IMR-90 (cell line): ENCODE data around the gene XAB2. TPM values are rescaled to one million over a fixed set of nuclear protein-coding genes. Genes with fewer than 3 reads are reported as not detected.
"Not testable (repeated sequence)": the region's sequence is repeated elsewhere in the genome, so short reads cannot be mapped to it uniquely, and the experiment has no call there.

Source experiments
- ATAC-seq: fragments of 200-7000 bp; cut with Tn5 transposase; 2 replicates; pipeline ENCODE4 v1.9.1; 2020; ENCODE audit warnings: low read depth, mild to moderate bottlenecking, moderate library complexity
- BruUV-seq: library from RNA; stranded (reverse); fragments of 400-500 nt; replicated peaks from 2 replicates; lab custom pipeline; 2021; lab: Mats Ljungman, UMichigan
- CTCF ChIA-PET: fragments of 300-600 bp; formaldehyde crosslinking; extraction: SDS; loops from one replicate; lab custom pipeline; 2021; ENCODE audit warnings: antibody characterized with exemption; lab: Yijun Ruan, JAX
- POLR2A ChIA-PET: fragments of 300-600 bp; sonication (Branson Sonifier 250); formaldehyde crosslinking; loops from one replicate; lab custom pipeline; 2022; ENCODE audit warnings: antibody characterized with exemption; ENCODE audit not compliant: unreplicated experiment; lab: Charles Lee
- DNase-seq: peaks from one replicate; pipeline ENCODE4 v3.0.0; 2013
- H2AFZ ChIP-seq: replicated peaks from 2 replicates; pipeline ENCODE3; 2013; ENCODE audit warnings: low read length, mild to moderate bottlenecking; ENCODE audit not compliant: poor library complexity
- H2AK5ac ChIP-seq: 2 replicates; pipeline ENCODE4 v1.6.1; 2013; ENCODE audit warnings: low read depth, low read length, inconsistent platforms
- H2AK9ac ChIP-seq: replicated peaks from 2 replicates; pipeline ENCODE3; 2013; ENCODE audit warnings: mild to moderate bottlenecking, low read depth, low read length, moderate library complexity; ENCODE audit not compliant: poor library complexity
- H2BK120ac ChIP-seq: 2 replicates; pipeline ENCODE4 v1.6.1; 2013; ENCODE audit warnings: low read depth, low read length, inconsistent platforms
- H2BK15ac ChIP-seq: 3 replicates; pipeline ENCODE4 v1.6.1; 2013; ENCODE audit warnings: low read depth, low read length, inconsistent platforms
- H2BK20ac ChIP-seq: 2 replicates; pipeline ENCODE4 v1.6.1; 2013; ENCODE audit warnings: low read depth, mild to moderate bottlenecking, inconsistent platforms, low read length, moderate library complexity
- H2BK5ac ChIP-seq: 2 replicates; pipeline ENCODE4 v1.6.1; 2013; ENCODE audit warnings: mild to moderate bottlenecking, low read depth, low read length, inconsistent platforms; ENCODE audit not compliant: poor library complexity, severe bottlenecking
- H3K14ac ChIP-seq: replicated peaks from 2 replicates; pipeline ENCODE4 v1.6.1; 2013; ENCODE audit warnings: low read depth, low read length, inconsistent platforms
- H3K18ac ChIP-seq: 2 replicates; pipeline ENCODE4 v1.6.1; 2013; ENCODE audit warnings: low read depth, low read length, control low read depth
- H3K23ac ChIP-seq: 2 replicates; pipeline ENCODE4 v1.6.1; 2013; ENCODE audit warnings: low read depth, low read length, inconsistent platforms
- H3K27ac ChIP-seq: 2 replicates; pipeline ENCODE4 v1.5.1; 2013; ENCODE audit warnings: mild to moderate bottlenecking, control low read depth, low read length; ENCODE audit not compliant: insufficient read depth
- H3K27me3 ChIP-seq: 2 replicates; pipeline ENCODE4 v1.6.1; 2013; ENCODE audit warnings: low read length; ENCODE audit not compliant: control insufficient read depth, insufficient read depth
- H3K36me3 ChIP-seq: 2 replicates; pipeline ENCODE4 v1.6.1; 2013; ENCODE audit warnings: low read length, mixed read lengths; ENCODE audit not compliant: control insufficient read depth, insufficient read depth
- H3K4ac ChIP-seq: 2 replicates; pipeline ENCODE4 v1.6.1; 2013; ENCODE audit warnings: low read depth, low read length, inconsistent platforms
- H3K4me1 ChIP-seq: 2 replicates; pipeline ENCODE4 v1.6.1; 2013; ENCODE audit warnings: low read length, mixed read lengths; ENCODE audit not compliant: control insufficient read depth, insufficient read depth
- H3K4me2 ChIP-seq: 2 replicates; pipeline ENCODE4 v1.6.1; 2013; ENCODE audit warnings: low read depth, mild to moderate bottlenecking, control low read depth, low read length, moderate library complexity
- H3K4me3 ChIP-seq: 2 replicates; pipeline ENCODE4 v1.5.1; 2013; ENCODE audit warnings: low read depth, mild to moderate bottlenecking, control low read depth, low read length, moderate library complexity; ENCODE audit not compliant: insufficient read depth
- H3K56ac ChIP-seq: 2 replicates; pipeline ENCODE4 v1.6.1; 2013; ENCODE audit warnings: low read length, inconsistent platforms; ENCODE audit not compliant: insufficient read depth; ENCODE audit errors: extremely low read depth
- H3K79me1 ChIP-seq, 2 experiments: 2 replicates each; pipeline ENCODE4 v1.6.1; 2013; ENCODE audit warnings: low read length in 2 of 2, inconsistent platforms in 1 of 2, low read depth in 1 of 2
- H3K9ac ChIP-seq: 2 replicates; pipeline ENCODE4 v1.6.1; 2013; ENCODE audit warnings: low read depth, low read length, control low read depth
- H3K9me1 ChIP-seq: 2 replicates; pipeline ENCODE4 v1.6.1; 2013; ENCODE audit warnings: low read length, inconsistent platforms; ENCODE audit not compliant: insufficient read depth
- H3K9me3 ChIP-seq: 2 replicates; pipeline ENCODE4 v1.6.1; 2013; ENCODE audit warnings: low read length; ENCODE audit not compliant: control insufficient read depth, insufficient read depth
- H4K20me1 ChIP-seq: 2 replicates; pipeline ENCODE4 v1.6.1; 2013; ENCODE audit warnings: low read length, inconsistent platforms; ENCODE audit not compliant: insufficient read depth
- H4K5ac ChIP-seq: 2 replicates; pipeline ENCODE4 v1.6.1; 2013; ENCODE audit warnings: mild to moderate bottlenecking, low read depth, low read length, control low read depth
- H4K8ac ChIP-seq, 2 experiments: 2 replicates each; pipeline ENCODE4 v1.6.1; 2013; ENCODE audit warnings: low read depth in 2 of 2, low read length in 2 of 2, control low read depth in 1 of 2, inconsistent platforms in 1 of 2
- H4K91ac ChIP-seq: 2 replicates; pipeline ENCODE4 v1.6.1; 2013; ENCODE audit warnings: low read depth, low read length, inconsistent platforms; ENCODE audit not compliant: insufficient read depth
- WGBS, 2 experiments: methylation state at CpG; one replicate each; pipeline versions ENCODE4 v1.1.5 to v1.1.7; 2013; ENCODE audit warnings: missing lambda C conversion rate in 2 of 2; ENCODE audit not compliant: insufficient read length in 1 of 2; ENCODE audit errors: extremely low coverage in 2 of 2; 5-methylcytosine and 5-hydroxymethylcytosine counted together
- dilution Hi-C: fragments of 300-500 bp; cut with HindIII; formaldehyde crosslinking; loops from one replicate; pipeline ENCODE4 v1.14.3; 2018; ENCODE audit warnings: low sequenced_read_pairs; ENCODE audit not compliant: unreplicated experiment
- in situ Hi-C: fragments of 300-500 bp; cut with MboI; formaldehyde crosslinking; loops from 3 replicates; pipeline ENCODE4 v1.14.3; 2019; ENCODE audit warnings: low sequenced_read_pairs, inconsistent platforms, mixed read lengths
- intact Hi-C: fragments of 100-400 bp; cut with micrococcal nuclease; formaldehyde crosslinking; loops from 2 replicates; pipeline ENCODE4 v1.10.0; 2022
- polyA plus RNA-seq, 3 experiments: library from polyadenylated mRNA; depleted of rRNA; stranded (reverse); fragments of >200 nt; gene quantifications; 2 replicates each; pipeline ENCODE4 v1.2.3, GENCODE V29; 2012; ENCODE audit warnings: low replicate concordance in 1 of 3
- total RNA-seq: library from RNA; depleted of rRNA; stranded (reverse); fragments of >200 nt; gene quantifications from 2 replicates; pipeline ENCODE4 v1.2.3, GENCODE V29; 2012

The XAB2 gene
- total and polyA plus RNA-seq, 2 of the 4 experiments (the other 2 are of a cell fraction): 29.9 to 34.4 TPM

DNA sequence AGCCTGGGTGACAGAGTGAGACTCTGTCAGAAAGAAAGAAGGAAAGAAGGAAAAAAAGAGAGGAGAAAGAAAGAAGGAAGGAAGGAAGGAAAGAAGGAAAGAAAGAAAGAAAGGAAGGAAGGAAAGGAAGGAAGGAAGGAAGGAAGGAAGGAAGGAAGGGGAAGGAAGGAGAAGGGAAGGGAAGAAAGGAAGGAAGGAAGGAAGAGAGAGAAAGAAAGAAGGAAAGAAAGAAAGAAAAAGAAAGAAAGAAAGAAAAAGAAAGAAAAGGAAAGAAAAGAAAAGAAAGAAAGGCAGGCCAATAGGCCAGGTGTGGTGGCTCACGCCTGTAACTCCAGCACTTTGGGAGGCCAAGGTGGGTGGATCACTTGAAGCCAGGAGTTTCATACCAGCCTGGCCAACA is 51.9 kb downstream of the XAB2 start:
- ATAC-seq, H3K79me1 ChIP-seq, POLR2A ChIA-PET, H2AK9ac ChIP-seq, intact Hi-C loops, H3K23ac ChIP-seq, DNase-seq, H3K27me3 ChIP-seq, H2AFZ ChIP-seq, H4K20me1 ChIP-seq, H3K4me1 ChIP-seq, H3K56ac ChIP-seq, H2BK20ac ChIP-seq, H3K9me1 ChIP-seq, in situ Hi-C loops, BruUV-seq, H3K18ac ChIP-seq, H4K91ac ChIP-seq, H4K8ac ChIP-seq, H3K9ac ChIP-seq, H3K36me3 ChIP-seq, H3K4me2 ChIP-seq, H3K27ac ChIP-seq, H4K5ac ChIP-seq, H2AK5ac ChIP-seq, H2BK15ac ChIP-seq, H3K4me3 ChIP-seq, H3K9me3 ChIP-seq, H3K4ac ChIP-seq, H2BK5ac ChIP-seq, H2BK120ac ChIP-seq, H3K14ac ChIP-seq, dilution Hi-C loops: not testable (repeated sequence)
- CTCF ChIA-PET: interaction anchor here (2.8 kb wide), 1 partner anchor 9 kb away, joined by 10 read pairs; no protein-coding TSS in a partner anchor
- no CpG with 5 or more reads among the region's 1 CpG for WGBS, 2 experiments
